ENCODE results near the gene KCNA2.

The KCNA2 gene

GRCh38 chr1:110605901-110606656 lies at the start of gene KCNA2:
TSS of gene KCNA2 (minus strand) at chr1:110606358. CDS start at chr1:110604782, 1,576 bp downstream.
- peak within 1 kb of the TSS; percentile 69 for H3K27ac Mint-ChIP-seq

GRCh38 chr1:110650609-110651008 lies 44.5 kb upstream of the KCNA2 start:
- no peak for DNase-seq
- peaks cover 2 to 6% of the 10 kb centered on the region in 2 donors for H3K4me1 Mint-ChIP-seq
- no peak overlapping the region for H3K4me3 Mint-ChIP-seq
- H3K36me3 Mint-ChIP-seq = no peaks in the 10 kb centered on the region
- no peaks in the 10 kb centered on the region for H3K9me3 Mint-ChIP-seq
- no peaks in the 10 kb centered on the region for H3K27me3 Mint-ChIP-seq
- no peak overlapping the region for H3K27ac Mint-ChIP-seq
- ATAC-seq (replicated peaks) = no peak

More at GRCh38 chr1:110605901-110606656, at the start of gene KCNA2:
- Mint-ChIP-seq H3K4me3 (peak within 1 kb of the TSS; percentile 87), H3K27me3 (peaks cover 55 to 69% of the 10 kb centered on the region in 2 donors), H3K36me3 (no peaks in the 10 kb centered on the region), H3K4me1 (peaks cover 28 to 53% of the 10 kb centered on the region in 2 donors), H3K9me3 (no peaks in the 10 kb centered on the region)
- DNase-seq = no peak
- ATAC-seq (replicated peaks) = peak; percentile 25 to 28

GRCh38 chr1:110648417-110648816 lies 42.3 kb upstream of the KCNA2 start:
- Mint-ChIP-seq H3K27me3 (no peaks in the 10 kb centered on the region), H3K4me1 (peaks cover 7 to 15% of the 10 kb centered on the region in 2 donors), H3K9me3 (no peaks in the 10 kb centered on the region), H3K27ac (no peak overlapping the region), H3K36me3 (no peaks in the 10 kb centered on the region), H3K4me3 (no peak overlapping the region)
- DNase-seq (no peak), ATAC-seq (replicated peaks) (no peak)

- DNase-seq = no peak
- Mint-ChIP-seq H3K4me3 (no peak overlapping the region), H3K27ac (no peak overlapping the region)
These were observed 41.2 kb upstream of the KCNA2 start for GRCh38 chr1:110647254-110647891.

GRCh38 chr1:110645821-110646735 lies 39.9 kb upstream of the KCNA2 start:
- H3K36me3 Mint-ChIP-seq = no peaks in the 10 kb centered on the region
- peaks cover 0 to 4% of the 10 kb centered on the region in 2 donors for H3K9me3 Mint-ChIP-seq
- no peak overlapping the region for H3K27ac Mint-ChIP-seq
- no peak for DNase-seq
- ATAC-seq (replicated peaks) = no peak
- H3K4me1 Mint-ChIP-seq = peaks cover 17 to 26% of the 10 kb centered on the region in 2 donors
- no peaks in the 10 kb centered on the region for H3K27me3 Mint-ChIP-seq
- no peak overlapping the region for H3K4me3 Mint-ChIP-seq

More at GRCh38 chr1:110647254-110647891, 41.2 kb upstream of the KCNA2 start:
- H3K9me3 Mint-ChIP-seq = no peaks in the 10 kb centered on the region
- H3K27me3 Mint-ChIP-seq = no peaks in the 10 kb centered on the region
- H3K4me1 Mint-ChIP-seq = peaks cover 9 to 15% of the 10 kb centered on the region in 2 donors
- no peaks in the 10 kb centered on the region for H3K36me3 Mint-ChIP-seq
- ATAC-seq (replicated peaks) = peak in 1 of 2 donors; percentile 11

- no peak overlapping the region for H3K4me3 Mint-ChIP-seq
- DNase-seq (no peak), ATAC-seq (replicated peaks) (peak in 1 of 2 donors; percentile 46)
- H3K9me3 Mint-ChIP-seq = peaks cover 0 to 4% of the 10 kb centered on the region in 2 donors
- H3K27ac Mint-ChIP-seq = no peak overlapping the region
- peaks cover 0 to 3% of the 10 kb centered on the region in 2 donors for H3K27me3 Mint-ChIP-seq
- H3K4me1 Mint-ChIP-seq = peaks cover 20 to 29% of the 10 kb centered on the region in 2 donors
- no peaks in the 10 kb centered on the region for H3K36me3 Mint-ChIP-seq
These were observed 39.1 kb upstream of the KCNA2 start for GRCh38 chr1:110645211-110645610.

- no peaks in the 10 kb centered on the region for H3K36me3 Mint-ChIP-seq
- ATAC-seq (replicated peaks) = peak; percentile 84 to 85
- peaks cover 0 to 4% of the 10 kb centered on the region in 2 donors for H3K9me3 Mint-ChIP-seq
- H3K27me3 Mint-ChIP-seq = peaks cover 0 to 6% of the 10 kb centered on the region in 2 donors
- peaks cover 27 to 30% of the 10 kb centered on the region in 2 donors for H3K4me1 Mint-ChIP-seq
- H3K4me3 Mint-ChIP-seq = no peak overlapping the region
- no peak overlapping the region for H3K27ac Mint-ChIP-seq
- no peak for DNase-seq
These were observed 37.8 kb upstream of the KCNA2 start for GRCh38 chr1:110643879-110644472.

GRCh38 chr1:110639724-110640386 lies 33.7 kb upstream of the KCNA2 start:
- no peak for ATAC-seq (replicated peaks)
- H3K27me3 Mint-ChIP-seq = peaks cover 0 to 6% of the 10 kb centered on the region in 2 donors
- no peak for DNase-seq

GRCh38 chr1:110638556-110638955 lies 32.4 kb upstream of the KCNA2 start:
- Mint-ChIP-seq H3K4me1 (peaks cover 54 to 64% of the 10 kb centered on the region in 2 donors), H3K27ac (peak overlapping the region; percentile 37), H3K36me3 (no peaks in the 10 kb centered on the region), H3K27me3 (peaks cover 0 to 6% of the 10 kb centered on the region in 2 donors), H3K4me3 (no peak overlapping the region), H3K9me3 (peaks cover 0 to 4% of the 10 kb centered on the region in 2 donors)
- no peak for ATAC-seq (replicated peaks)
- no peak for DNase-seq

More at GRCh38 chr1:110639724-110640386, 33.7 kb upstream of the KCNA2 start:
- peaks cover 0 to 4% of the 10 kb centered on the region in 2 donors for H3K9me3 Mint-ChIP-seq
- H3K4me3 Mint-ChIP-seq = no peak overlapping the region
- H3K27ac Mint-ChIP-seq = peak overlapping the region; percentile 1
- H3K36me3 Mint-ChIP-seq = no peaks in the 10 kb centered on the region
- H3K4me1 Mint-ChIP-seq = peaks cover 48 to 60% of the 10 kb centered on the region in 2 donors

- Mint-ChIP-seq H3K4me3 (no peak overlapping the region), H3K27me3 (peaks cover 0 to 6% of the 10 kb centered on the region in 2 donors), H3K4me1 (peaks cover 58 to 68% of the 10 kb centered on the region in 2 donors), H3K9me3 (peaks cover 0 to 4% of the 10 kb centered on the region in 2 donors), H3K27ac (no peak overlapping the region), H3K36me3 (no peaks in the 10 kb centered on the region)
- DNase-seq = no peak
- ATAC-seq (replicated peaks) = no peak
These were observed 31.9 kb upstream of the KCNA2 start for GRCh38 chr1:110638058-110638457.

GRCh38 chr1:110637475-110637874 lies 31.3 kb upstream of the KCNA2 start:
- DNase-seq = no peak
- H3K36me3 Mint-ChIP-seq = no peaks in the 10 kb centered on the region
- no peak overlapping the region for H3K27ac Mint-ChIP-seq
- H3K9me3 Mint-ChIP-seq = peaks cover 0 to 4% of the 10 kb centered on the region in 2 donors
- ATAC-seq (replicated peaks) = no peak
- peaks cover 0 to 6% of the 10 kb centered on the region in 2 donors for H3K27me3 Mint-ChIP-seq
- no peak overlapping the region for H3K4me3 Mint-ChIP-seq
- H3K4me1 Mint-ChIP-seq = peaks cover 56 to 70% of the 10 kb centered on the region in 2 donors

- DNase-seq = peak; percentile 47
- Mint-ChIP-seq H3K4me3 (peak overlapping the region; percentile 30 to 42), H3K4me1 (peaks cover 50 to 61% of the 10 kb centered on the region in 2 donors)
These were observed 30.2 kb upstream of the KCNA2 start for GRCh38 chr1:110636149-110636935.

More at GRCh38 chr1:110636149-110636935, 30.2 kb upstream of the KCNA2 start:
- peak; percentile 44 to 47 for ATAC-seq (replicated peaks)
- peaks cover 0 to 6% of the 10 kb centered on the region in 2 donors for H3K27me3 Mint-ChIP-seq
- H3K27ac Mint-ChIP-seq = peak overlapping the region; percentile 44
- no peaks in the 10 kb centered on the region for H3K9me3 Mint-ChIP-seq
- no peaks in the 10 kb centered on the region for H3K36me3 Mint-ChIP-seq
